Brain microvascular endothelial cell (primary cell): ENCODE measurements around the gene TTC33.

Source experiments
- DNase-seq: peaks from one replicate; pipeline ENCODE4 v3.0.0-alpha.2; 2020
- H3K27ac ChIP-seq: fragments of 250-450 bp; sonication (Bioruptor Pico); 2 replicates; pipeline ENCODE4 v1.5.1; 2020; ENCODE audit warnings: mild to moderate bottlenecking, moderate library complexity
- H3K27me3 ChIP-seq: fragments of 250-450 bp; sonication (Bioruptor Pico); replicated peaks from 2 replicates; pipeline ENCODE4 v1.5.1; 2020; ENCODE audit warnings: mild to moderate bottlenecking
- H3K36me3 ChIP-seq: fragments of 250-450 bp; sonication (Bioruptor Pico); replicated peaks from 2 replicates; pipeline ENCODE4 v1.5.1; 2020; ENCODE audit warnings: mild to moderate bottlenecking
- H3K4me3 ChIP-seq: 2 replicates; pipeline ENCODE4 v1.5.1; 2011; ENCODE audit warnings: low read depth, mild to moderate bottlenecking, control low read depth, low read length, moderate library complexity
- in situ Hi-C: cut with HindIII; loops from 2 replicates; pipeline ENCODE4 v1.10.0; 2017; ENCODE audit warnings: low sequenced_read_pairs, low pct_ligation_motif_present
- TF ChIP-seq, protein P1 (sequence below): IDR thresholded peaks from 2 replicates; pipeline ENCODE4 v1.5.1; 2011; ENCODE audit warnings: low read depth, mild to moderate bottlenecking, moderate library complexity, low read length, control low read depth, inconsistent platforms; ENCODE audit errors: missing control alignments

Gene TTC33

GRCh38 chr5:40674661-40675235 lies 81.0 kb downstream of the TTC33 start:
- H3K36me3 ChIP-seq: no peaks in the 10 kb centered on the region
- no peak overlapping the region for H3K4me3 ChIP-seq
- TF ChIP-seq, protein P1, sequence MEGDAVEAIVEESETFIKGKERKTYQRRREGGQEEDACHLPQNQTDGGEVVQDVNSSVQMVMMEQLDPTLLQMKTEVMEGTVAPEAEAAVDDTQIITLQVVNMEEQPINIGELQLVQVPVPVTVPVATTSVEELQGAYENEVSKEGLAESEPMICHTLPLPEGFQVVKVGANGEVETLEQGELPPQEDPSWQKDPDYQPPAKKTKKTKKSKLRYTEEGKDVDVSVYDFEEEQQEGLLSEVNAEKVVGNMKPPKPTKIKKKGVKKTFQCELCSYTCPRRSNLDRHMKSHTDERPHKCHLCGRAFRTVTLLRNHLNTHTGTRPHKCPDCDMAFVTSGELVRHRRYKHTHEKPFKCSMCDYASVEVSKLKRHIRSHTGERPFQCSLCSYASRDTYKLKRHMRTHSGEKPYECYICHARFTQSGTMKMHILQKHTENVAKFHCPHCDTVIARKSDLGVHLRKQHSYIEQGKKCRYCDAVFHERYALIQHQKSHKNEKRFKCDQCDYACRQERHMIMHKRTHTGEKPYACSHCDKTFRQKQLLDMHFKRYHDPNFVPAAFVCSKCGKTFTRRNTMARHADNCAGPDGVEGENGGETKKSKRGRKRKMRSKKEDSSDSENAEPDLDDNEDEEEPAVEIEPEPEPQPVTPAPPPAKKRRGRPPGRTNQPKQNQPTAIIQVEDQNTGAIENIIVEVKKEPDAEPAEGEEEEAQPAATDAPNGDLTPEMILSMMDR: no peak
- H3K27me3 ChIP-seq: no peaks in the 10 kb centered on the region
- no peak overlapping the region for H3K27ac ChIP-seq
- no peak for DNase-seq
- in situ Hi-C loops: no loop called here

- DNase-seq: no peak
- Histone ChIP-seq H3K27me3 (no peaks in the 10 kb centered on the region), H3K27ac (no peak overlapping the region), H3K36me3 (no peaks in the 10 kb centered on the region), H3K4me3 (no peak overlapping the region)
- TF ChIP-seq, protein P1: no peak
- in situ Hi-C loops: no loop called here
Observed at GRCh38 chr5:40672425-40672824, 83.3 kb downstream of the TTC33 start.

GRCh38 chr5:40669606-40670390 lies 86.0 kb downstream of the TTC33 start:
- no peak for DNase-seq
- Histone ChIP-seq H3K27me3 (no peaks in the 10 kb centered on the region), H3K36me3 (no peaks in the 10 kb centered on the region), H3K27ac (no peak overlapping the region), H3K4me3 (no peak overlapping the region)
- in situ Hi-C loops: no loop called here
- TF ChIP-seq, protein P1: no peak

- no peaks in the 10 kb centered on the region for H3K36me3 ChIP-seq
- in situ Hi-C loops: no loop called here
- DNase-seq: no peak
Observed at GRCh38 chr5:40667161-40667663, 88.5 kb downstream of the TTC33 start.

GRCh38 chr5:40666657-40667056 lies 89.1 kb downstream of the TTC33 start:
- no peaks in the 10 kb centered on the region for H3K27me3 ChIP-seq
- in situ Hi-C loops: no loop called here
- no peak overlapping the region for H3K27ac ChIP-seq
- DNase-seq: no peak
- no peaks in the 10 kb centered on the region for H3K36me3 ChIP-seq
- TF ChIP-seq, protein P1: no peak
- H3K4me3 ChIP-seq: no peak overlapping the region

More at GRCh38 chr5:40667161-40667663, 88.5 kb downstream of the TTC33 start:
- Histone ChIP-seq H3K27ac (no peak overlapping the region), H3K27me3 (no peaks in the 10 kb centered on the region), H3K4me3 (no peak overlapping the region)
- TF ChIP-seq, protein P1: no peak
